ENCODE data around the gene USP30.

Gene USP30

GRCh38 chr12:109137055-109137454 lies 84.7 kb downstream of the USP30 start:
- FAIRE-seq (no peak), DNase-seq (ENCODE audit: insufficient read length, low spot score) (no peak)
- TF ChIP-seq, protein P1, sequence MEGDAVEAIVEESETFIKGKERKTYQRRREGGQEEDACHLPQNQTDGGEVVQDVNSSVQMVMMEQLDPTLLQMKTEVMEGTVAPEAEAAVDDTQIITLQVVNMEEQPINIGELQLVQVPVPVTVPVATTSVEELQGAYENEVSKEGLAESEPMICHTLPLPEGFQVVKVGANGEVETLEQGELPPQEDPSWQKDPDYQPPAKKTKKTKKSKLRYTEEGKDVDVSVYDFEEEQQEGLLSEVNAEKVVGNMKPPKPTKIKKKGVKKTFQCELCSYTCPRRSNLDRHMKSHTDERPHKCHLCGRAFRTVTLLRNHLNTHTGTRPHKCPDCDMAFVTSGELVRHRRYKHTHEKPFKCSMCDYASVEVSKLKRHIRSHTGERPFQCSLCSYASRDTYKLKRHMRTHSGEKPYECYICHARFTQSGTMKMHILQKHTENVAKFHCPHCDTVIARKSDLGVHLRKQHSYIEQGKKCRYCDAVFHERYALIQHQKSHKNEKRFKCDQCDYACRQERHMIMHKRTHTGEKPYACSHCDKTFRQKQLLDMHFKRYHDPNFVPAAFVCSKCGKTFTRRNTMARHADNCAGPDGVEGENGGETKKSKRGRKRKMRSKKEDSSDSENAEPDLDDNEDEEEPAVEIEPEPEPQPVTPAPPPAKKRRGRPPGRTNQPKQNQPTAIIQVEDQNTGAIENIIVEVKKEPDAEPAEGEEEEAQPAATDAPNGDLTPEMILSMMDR (IDR thresholded peaks at IDR 0.05; ENCODE audit: insufficient read depth, missing control alignments) = no peak

All from D721Med (cell line).